ENCODE results near the gene EMB.
"Not testable (repeated sequence)": the region's sequence is repeated elsewhere in the genome, so short reads cannot be mapped to it uniquely, and the experiment has no call there.

Gene EMB

DNA sequence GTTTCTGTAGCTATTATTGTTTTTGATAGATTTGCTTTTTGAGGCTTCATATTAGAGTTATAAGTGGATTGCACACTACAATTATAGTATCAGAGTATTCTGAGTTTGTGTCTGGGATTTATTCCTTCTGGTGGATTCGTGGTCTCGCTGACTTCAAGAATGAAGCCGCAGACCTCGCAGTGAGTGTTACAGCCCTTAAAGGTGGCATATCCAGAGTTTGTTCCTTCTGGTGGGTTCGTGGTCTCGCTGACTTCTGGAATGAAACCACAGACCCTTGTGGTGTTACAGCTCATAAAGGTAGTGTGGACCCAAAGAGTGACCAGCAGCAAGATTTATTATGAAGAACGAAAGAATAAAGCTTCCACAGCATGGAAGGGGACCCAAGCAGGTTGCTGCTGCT is 6.9 kb upstream of the EMB start:
- no peak overlapping the region for H2AFZ ChIP-seq (ENCODE audit: low read length)
- H3K4me3 ChIP-seq (ENCODE audit: low read length, poor library complexity, severe bottlenecking): no peak overlapping the region
- TF ChIP-seq, protein P1, sequence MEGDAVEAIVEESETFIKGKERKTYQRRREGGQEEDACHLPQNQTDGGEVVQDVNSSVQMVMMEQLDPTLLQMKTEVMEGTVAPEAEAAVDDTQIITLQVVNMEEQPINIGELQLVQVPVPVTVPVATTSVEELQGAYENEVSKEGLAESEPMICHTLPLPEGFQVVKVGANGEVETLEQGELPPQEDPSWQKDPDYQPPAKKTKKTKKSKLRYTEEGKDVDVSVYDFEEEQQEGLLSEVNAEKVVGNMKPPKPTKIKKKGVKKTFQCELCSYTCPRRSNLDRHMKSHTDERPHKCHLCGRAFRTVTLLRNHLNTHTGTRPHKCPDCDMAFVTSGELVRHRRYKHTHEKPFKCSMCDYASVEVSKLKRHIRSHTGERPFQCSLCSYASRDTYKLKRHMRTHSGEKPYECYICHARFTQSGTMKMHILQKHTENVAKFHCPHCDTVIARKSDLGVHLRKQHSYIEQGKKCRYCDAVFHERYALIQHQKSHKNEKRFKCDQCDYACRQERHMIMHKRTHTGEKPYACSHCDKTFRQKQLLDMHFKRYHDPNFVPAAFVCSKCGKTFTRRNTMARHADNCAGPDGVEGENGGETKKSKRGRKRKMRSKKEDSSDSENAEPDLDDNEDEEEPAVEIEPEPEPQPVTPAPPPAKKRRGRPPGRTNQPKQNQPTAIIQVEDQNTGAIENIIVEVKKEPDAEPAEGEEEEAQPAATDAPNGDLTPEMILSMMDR (conservative IDR thresholded peaks at IDR 0.05; ENCODE audit: low read length): no peak
- no peak for TF ChIP-seq EZH2phosphoT487 (IDR thresholded peaks at IDR 0.05; ENCODE audit: borderline replicate concordance)
- H3K9ac ChIP-seq (ENCODE audit: low read depth, low read length, poor library complexity, severe bottlenecking): no peak overlapping the region
- peaks cover 2% of the 10 kb centered on the region; the same call in 1 of the 2 replicates for H3K9me3 ChIP-seq (ENCODE audit: insufficient read depth, low read depth, low read length)
- peak overlapping the region; percentile 41 for H3K4me2 ChIP-seq (ENCODE audit: low read depth, low read length, poor library complexity, severe bottlenecking)
- no peaks in the 10 kb centered on the region for H3K27me3 ChIP-seq (ENCODE audit: insufficient read depth, low read length, poor library complexity, severe bottlenecking)
- H4K20me1 ChIP-seq (ENCODE audit: insufficient read depth, low read length, poor library complexity, severe bottlenecking): no peaks in the 10 kb centered on the region
- no peaks in the 10 kb centered on the region for H3F3A ChIP-seq (ENCODE audit: low read depth)
- H3K4me1 ChIP-seq (ENCODE audit: insufficient read depth, low read length, poor library complexity, severe bottlenecking): peaks cover 31% of the 10 kb centered on the region
- no peaks in the 10 kb centered on the region for H3K79me2 ChIP-seq (ENCODE audit: insufficient read depth, low read length)
- H3K9me2 ChIP-seq (replicated peaks; ENCODE audit: low read depth, low read length): no peaks in the 10 kb centered on the region
- no peaks in the 10 kb centered on the region for H3K36me3 ChIP-seq (ENCODE audit: insufficient read depth, low read length)

GRCh38 chr5:50447228-50447627 is 6.1 kb upstream of the EMB start:
- TF ChIP-seq EZH2phosphoT487 (IDR thresholded peaks at IDR 0.05; ENCODE audit: borderline replicate concordance): no peak
- TF ChIP-seq, protein P1 (conservative IDR thresholded peaks at IDR 0.05; ENCODE audit: low read length): no peak
- Histone ChIP-seq H3K4me1 (ENCODE audit: insufficient read depth, low read length, poor library complexity, severe bottlenecking) (peaks cover 37% of the 10 kb centered on the region), H3K9me2 (replicated peaks; ENCODE audit: low read depth, low read length) (no peaks in the 10 kb centered on the region), H3K9me3 (ENCODE audit: insufficient read depth, low read depth, low read length) (peaks cover 2% of the 10 kb centered on the region; the same call in 1 of the 2 replicates), H3K9ac (ENCODE audit: low read depth, low read length, poor library complexity, severe bottlenecking) (no peak overlapping the region), H2AFZ (ENCODE audit: low read length) (no peak overlapping the region), H3F3A (ENCODE audit: low read depth) (no peaks in the 10 kb centered on the region), H3K27me3 (ENCODE audit: insufficient read depth, low read length, poor library complexity, severe bottlenecking) (no peaks in the 10 kb centered on the region), H3K79me2 (ENCODE audit: insufficient read depth, low read length) (no peaks in the 10 kb centered on the region), H3K36me3 (ENCODE audit: insufficient read depth, low read length) (no peaks in the 10 kb centered on the region), H3K4me3 (ENCODE audit: low read length, poor library complexity, severe bottlenecking) (no peak overlapping the region), H3K4me2 (ENCODE audit: low read depth, low read length, poor library complexity, severe bottlenecking) (peak overlapping the region; percentile 41), H4K20me1 (ENCODE audit: insufficient read depth, low read length, poor library complexity, severe bottlenecking) (no peaks in the 10 kb centered on the region)

DNA sequence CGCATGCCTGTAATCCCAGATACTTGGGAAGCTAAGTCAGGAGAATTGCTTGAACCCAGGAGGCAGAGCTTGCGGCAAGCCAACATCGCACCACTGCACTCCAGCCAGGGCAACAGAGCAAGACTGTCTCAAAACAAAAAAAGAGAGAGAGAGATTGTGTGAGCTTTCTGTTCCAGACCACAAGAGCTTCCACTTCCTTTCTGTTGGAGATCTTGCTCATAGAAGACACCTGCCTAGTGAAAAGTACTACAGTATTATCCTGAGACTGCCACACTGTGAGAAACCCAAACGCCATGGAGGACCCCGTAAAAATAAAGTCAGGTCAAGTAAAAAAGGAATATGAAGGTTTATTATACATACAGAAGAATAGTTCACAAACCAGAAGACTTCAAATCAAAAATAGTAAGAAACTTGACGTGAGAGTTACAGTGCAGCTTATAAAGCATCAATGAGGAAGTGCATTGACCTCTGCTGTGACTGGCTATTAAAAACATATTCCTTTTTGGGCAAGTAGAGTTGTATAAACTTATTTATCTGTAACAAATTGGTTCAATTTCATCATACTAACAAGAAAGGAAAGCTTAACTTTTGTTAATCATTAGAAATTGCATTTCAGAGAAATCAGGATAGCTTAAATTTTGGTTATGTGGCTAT is 4.3 kb upstream of the EMB start:
- Histone ChIP-seq H3K4me2 (ENCODE audit: low read depth, low read length, poor library complexity, severe bottlenecking) (peak overlapping the region; percentile 69), H3K36me3 (ENCODE audit: insufficient read depth, low read length) (no peaks in the 10 kb centered on the region), H3K9me2 (replicated peaks; ENCODE audit: low read depth, low read length) (no peaks in the 10 kb centered on the region), H3K9ac (ENCODE audit: low read depth, low read length, poor library complexity, severe bottlenecking) (peak overlapping the region; percentile 58), H3K4me1 (ENCODE audit: insufficient read depth, low read length, poor library complexity, severe bottlenecking) (peaks cover 45% of the 10 kb centered on the region), H3K9me3 (ENCODE audit: insufficient read depth, low read depth, low read length) (peaks cover 2% of the 10 kb centered on the region; the same call in 1 of the 2 replicates), H3K4me3 (ENCODE audit: low read length, poor library complexity, severe bottlenecking) (peak overlapping the region; percentile 59), H2AFZ (ENCODE audit: low read length) (peak overlapping the region; percentile 68; the same call in 1 of the 2 replicates), H3F3A (ENCODE audit: low read depth) (no peaks in the 10 kb centered on the region), H4K20me1 (ENCODE audit: insufficient read depth, low read length, poor library complexity, severe bottlenecking) (no peaks in the 10 kb centered on the region), H3K27me3 (ENCODE audit: insufficient read depth, low read length, poor library complexity, severe bottlenecking) (no peaks in the 10 kb centered on the region), H3K79me2 (ENCODE audit: insufficient read depth, low read length) (peaks cover 5% of the 10 kb centered on the region; the same call in 1 of the 2 replicates)
- TF ChIP-seq EZH2phosphoT487 (IDR thresholded peaks at IDR 0.05; ENCODE audit: borderline replicate concordance): no peak
- TF ChIP-seq, protein P1 (conservative IDR thresholded peaks at IDR 0.05; ENCODE audit: low read length): no peak

DNA sequence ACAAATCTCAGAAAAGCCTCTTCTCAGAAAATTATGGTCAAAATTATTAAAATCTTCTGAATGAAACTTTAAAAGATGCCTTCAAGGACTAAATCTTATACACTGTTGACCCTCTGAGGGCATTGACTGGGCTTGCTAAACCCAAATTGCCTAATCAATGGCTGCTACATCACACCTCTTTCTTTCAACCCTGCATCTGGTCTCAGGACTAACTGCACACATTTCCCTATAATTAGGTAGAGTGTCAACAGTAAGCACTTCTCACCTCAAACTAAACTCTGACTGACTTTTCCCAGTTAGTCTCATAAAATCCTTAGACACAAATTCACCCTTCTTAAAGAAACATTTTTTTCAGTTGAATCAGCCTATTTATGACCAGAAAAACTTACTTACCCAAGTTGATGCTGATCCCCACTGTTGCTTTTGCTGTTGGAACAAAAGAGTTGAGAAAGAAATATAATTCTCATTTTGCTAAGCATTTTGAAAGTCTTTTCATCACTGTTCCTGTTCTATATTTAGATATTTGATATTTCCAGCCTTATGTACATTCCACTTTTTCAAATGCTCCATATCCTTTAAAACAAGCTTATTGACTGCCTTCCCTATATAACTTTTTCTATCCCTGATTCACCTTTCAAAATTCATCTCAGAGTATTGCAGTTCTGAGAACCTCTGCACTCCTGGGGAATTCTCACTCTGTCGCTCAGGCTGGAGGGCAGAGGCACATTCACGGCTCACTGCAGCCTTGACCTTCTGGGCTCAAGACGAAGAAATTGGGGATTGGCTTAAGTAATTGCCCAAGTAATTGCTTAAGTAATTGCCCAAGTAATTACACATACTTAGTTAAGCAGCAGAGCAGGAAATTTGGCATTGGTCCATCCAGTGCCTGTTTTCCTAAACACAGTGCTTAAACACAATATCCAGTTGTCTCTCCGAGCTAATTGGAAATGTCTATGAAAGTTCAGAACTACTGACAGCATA is 1.8 kb upstream of the EMB start:
- H3F3A ChIP-seq (ENCODE audit: low read depth); H3K9me3 ChIP-seq (ENCODE audit: insufficient read depth, low read depth, low read length); H3K4me3 ChIP-seq (ENCODE audit: low read length, poor library complexity, severe bottlenecking); H4K20me1 ChIP-seq (ENCODE audit: insufficient read depth, low read length, poor library complexity, severe bottlenecking); H3K27me3 ChIP-seq (ENCODE audit: insufficient read depth, low read length, poor library complexity, severe bottlenecking); H3K36me3 ChIP-seq (ENCODE audit: insufficient read depth, low read length); H3K9me2 ChIP-seq (replicated peaks; ENCODE audit: low read depth, low read length); H2AFZ ChIP-seq (ENCODE audit: low read length): not testable (repeated sequence)
- peak overlapping the region; percentile 90 for H3K9ac ChIP-seq (ENCODE audit: low read depth, low read length, poor library complexity, severe bottlenecking)
- H3K4me1 ChIP-seq (ENCODE audit: insufficient read depth, low read length, poor library complexity, severe bottlenecking): peaks cover 53% of the 10 kb centered on the region
- H3K4me2 ChIP-seq (ENCODE audit: low read depth, low read length, poor library complexity, severe bottlenecking): peak overlapping the region; percentile 90
- H3K79me2 ChIP-seq (ENCODE audit: insufficient read depth, low read length): peaks cover 30% of the 10 kb centered on the region

Data from Loucy (cell line).